Stomach smooth muscle (tissue), 2 donors: Measurements from ENCODE around the gene HTR3D.
A peak's percentile ranks its signal among the peaks of the same experiment; 100 is the strongest.
"Not testable (repeated sequence)": the region's sequence is repeated elsewhere in the genome, so short reads cannot be mapped to it uniquely, and the experiment has no call there.

Experiments used
- H3K27ac ChIP-seq: one replicate; pipeline ENCODE4 v1.7.0; 2013; ENCODE audit warnings: mild to moderate bottlenecking, low read length, inconsistent platforms
- H3K27me3 ChIP-seq, 2 donors: one replicate each; pipeline ENCODE4 v1.7.0; 2013; ENCODE audit warnings: low read length in 2 of 2; ENCODE audit not compliant: insufficient read depth in 2 of 2, control insufficient read depth in 1 of 2
- H3K36me3 ChIP-seq, 2 donors: one replicate each; pipeline ENCODE4 v1.7.0; 2013; ENCODE audit warnings: low read length in 2 of 2; ENCODE audit not compliant: control insufficient read depth in 2 of 2, insufficient read depth in 2 of 2
- H3K4me1 ChIP-seq: one replicate; pipeline ENCODE4 v1.7.0; 2013; ENCODE audit warnings: low read length; ENCODE audit not compliant: control insufficient read depth, insufficient read depth
- H3K4me3 ChIP-seq, 2 donors: one replicate each; pipeline ENCODE4 v1.7.0; 2013; ENCODE audit warnings: low read length in 2 of 2
- H3K9ac ChIP-seq, 2 donors: one replicate each; pipeline ENCODE4 v1.7.0; 2013; ENCODE audit warnings: low read length in 2 of 2, mild to moderate bottlenecking in 1 of 2
- H3K9me3 ChIP-seq, 2 donors: one replicate each; pipeline ENCODE4 v1.7.0; 2013; ENCODE audit warnings: low read length in 2 of 2; ENCODE audit not compliant: control insufficient read depth in 2 of 2
- donor health status: healthy.
- donor health status: Pancreatic carcinoma.

HTR3D gene

DNA sequence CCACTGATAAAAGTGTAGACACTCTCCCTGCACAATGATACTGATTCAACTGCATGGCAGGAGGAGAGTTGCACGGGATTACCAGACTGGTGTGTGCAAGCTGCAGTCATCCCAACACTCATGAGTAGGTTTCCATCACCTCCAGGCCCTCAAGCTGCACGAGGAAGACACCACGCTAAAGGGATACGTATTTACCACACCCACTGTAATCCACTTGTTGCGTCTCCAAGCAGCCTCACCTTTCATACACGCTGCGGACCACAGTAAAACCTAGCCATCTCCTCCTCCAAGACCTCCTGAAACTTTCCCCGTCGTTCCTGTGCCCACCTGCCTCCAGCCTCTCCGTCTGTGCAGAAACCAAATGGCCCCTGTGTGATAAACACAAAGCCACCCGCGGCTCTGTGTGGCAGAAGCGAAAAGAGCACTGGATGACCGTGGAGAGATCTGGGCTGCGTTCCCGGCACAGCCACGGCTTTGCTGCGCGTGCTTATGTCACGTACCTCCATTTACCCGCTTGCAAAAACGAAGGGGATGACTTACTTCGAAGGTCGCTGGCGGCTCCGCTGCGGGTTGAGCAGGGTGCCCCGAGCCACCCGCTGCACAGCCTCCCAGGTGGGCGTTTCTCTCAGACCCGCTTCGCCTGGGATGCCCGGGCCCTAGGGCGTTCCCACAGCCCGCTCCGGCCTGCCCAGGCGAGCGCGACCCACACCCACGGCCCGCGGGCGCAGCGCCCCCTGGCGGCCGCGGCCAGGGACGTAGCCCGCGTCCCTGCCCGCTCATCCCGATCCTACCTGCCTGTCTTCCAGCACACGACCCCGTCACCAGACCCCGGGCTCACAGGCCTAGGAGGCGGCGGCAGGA, 14.5 kb upstream of the HTR3D start:
- Histone ChIP-seq H3K36me3 (no peaks in the 10 kb centered on the region), H3K27me3 (no peaks in the 10 kb centered on the region), H3K4me1 (peaks cover 18% of the 10 kb centered on the region), H3K4me3 (peak overlapping the region; percentile 92 to 99), H3K27ac (no peak overlapping the region), H3K9me3 (no peaks in the 10 kb centered on the region), H3K9ac (peak overlapping the region; percentile 84 to 85)

DNA sequence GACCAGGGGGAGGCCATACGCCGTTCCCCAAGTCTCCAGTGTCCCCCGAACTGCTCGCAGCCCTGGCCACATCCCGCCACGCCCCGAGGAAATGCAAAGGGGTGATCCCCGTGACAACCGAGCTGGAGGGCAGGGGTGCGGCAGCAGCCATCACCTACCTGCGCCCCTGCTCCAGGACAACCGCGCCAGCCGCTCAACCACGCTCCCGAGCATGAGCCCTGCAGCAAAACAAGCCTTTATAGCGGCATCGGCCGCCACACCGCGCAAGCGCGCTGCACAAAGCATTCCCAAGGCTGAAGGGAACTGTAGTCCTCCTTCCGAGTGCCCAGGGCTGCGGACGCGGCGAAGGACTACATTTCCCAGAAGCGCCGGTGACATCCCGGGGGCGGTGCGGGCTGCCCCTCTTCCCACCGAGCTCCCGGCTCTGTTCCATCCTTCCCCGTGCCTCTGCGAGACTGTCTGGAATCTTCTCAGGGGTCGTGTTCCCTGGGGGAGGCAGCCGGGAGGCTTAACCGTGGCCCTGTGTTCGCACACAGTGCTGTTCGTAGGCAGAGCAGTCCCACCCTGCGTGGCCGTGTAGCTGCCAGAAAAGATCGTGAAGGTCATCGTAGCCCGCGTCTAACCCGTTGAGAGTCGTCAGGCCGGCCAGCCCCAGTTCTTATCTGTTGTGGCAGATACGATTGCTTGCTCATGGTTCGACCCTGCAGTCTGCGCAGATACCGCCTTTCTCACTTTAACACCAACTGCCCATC, 13.7 kb upstream of the HTR3D start, which contains the start of gene ABCC5:
Gene ABCC5 (minus strand): TSS at position 213 of the 752 bp plus-strand sequence. CDS start 3,492 bp downstream, outside the sequence.
- H3K4me1 ChIP-seq = peaks cover 18% of the 10 kb centered on the region
- no peaks in the 10 kb centered on the region for H3K36me3 ChIP-seq
- peak within 1 kb of the TSS; percentile 84 to 85 for H3K9ac ChIP-seq
- peak within 1 kb of the TSS; percentile 92 to 99 for H3K4me3 ChIP-seq
- H3K9me3 ChIP-seq = no peaks in the 10 kb centered on the region
- no peaks in the 10 kb centered on the region for H3K27me3 ChIP-seq
- H3K27ac ChIP-seq = peak within 1 kb of the TSS; percentile 55

DNA sequence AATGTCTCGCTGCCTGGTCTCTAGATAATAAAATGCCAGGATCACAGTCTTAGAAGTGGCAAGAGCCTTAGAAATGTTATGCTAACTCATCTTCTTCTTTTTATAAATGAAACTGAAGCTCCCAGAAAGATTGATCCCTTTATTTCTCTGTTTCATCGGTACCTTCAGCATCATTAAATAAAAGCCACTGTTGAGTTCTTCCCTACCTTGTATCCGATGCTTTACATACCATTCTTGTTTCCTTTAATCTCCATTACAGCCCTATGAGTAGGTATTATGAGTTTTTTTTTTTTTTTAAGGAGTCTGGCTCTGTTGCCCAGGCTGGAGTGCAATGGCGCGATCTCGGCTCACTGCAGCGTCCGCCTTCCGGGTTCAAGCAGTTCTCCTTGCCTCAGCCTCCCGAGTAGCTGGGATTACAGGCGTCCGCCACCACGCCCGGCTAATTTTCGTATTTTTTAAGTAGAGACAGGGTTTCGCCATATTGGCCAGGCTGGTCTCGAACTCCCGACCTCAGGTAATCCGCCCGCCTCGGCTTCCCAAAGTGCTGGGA, 13.0 kb upstream of the HTR3D start:
- Histone ChIP-seq H3K4me3 (peak overlapping the region; percentile 92 to 99), H3K4me1 (peaks cover 18% of the 10 kb centered on the region), H3K9ac (peak overlapping the region; percentile 84 to 85), H3K9me3 (no peaks in the 10 kb centered on the region), H3K27me3 (no peaks in the 10 kb centered on the region), H3K36me3 (no peaks in the 10 kb centered on the region), H3K27ac (peak overlapping the region; percentile 55)

DNA sequence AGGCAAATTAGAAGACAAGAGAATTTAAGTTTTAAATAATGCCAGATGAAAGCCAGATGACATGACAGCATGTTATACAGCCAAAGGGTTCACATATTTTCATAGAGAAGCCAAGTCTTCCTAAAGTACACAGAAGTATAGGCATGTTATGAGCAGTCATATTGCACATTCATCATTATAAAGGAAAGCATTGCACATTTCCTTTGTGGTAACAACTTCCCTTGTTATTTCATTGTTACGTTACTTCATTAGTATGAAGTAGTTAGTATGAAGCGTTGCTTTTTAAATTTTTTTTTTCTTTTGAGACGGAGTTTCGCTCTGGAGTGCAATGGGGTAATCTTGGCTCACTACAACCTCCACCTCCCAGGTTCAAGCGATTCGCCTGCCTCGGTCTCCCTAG, 9.2 kb upstream of the HTR3D start:
- H3K4me1 ChIP-seq = peaks cover 4% of the 10 kb centered on the region
- H3K9me3 ChIP-seq = no peaks in the 10 kb centered on the region
- no peaks in the 10 kb centered on the region for H3K27me3 ChIP-seq
- H3K4me3 ChIP-seq = no peak overlapping the region
- H3K36me3 ChIP-seq = no peaks in the 10 kb centered on the region
- no peak overlapping the region for H3K27ac ChIP-seq
- no peak overlapping the region for H3K9ac ChIP-seq

DNA sequence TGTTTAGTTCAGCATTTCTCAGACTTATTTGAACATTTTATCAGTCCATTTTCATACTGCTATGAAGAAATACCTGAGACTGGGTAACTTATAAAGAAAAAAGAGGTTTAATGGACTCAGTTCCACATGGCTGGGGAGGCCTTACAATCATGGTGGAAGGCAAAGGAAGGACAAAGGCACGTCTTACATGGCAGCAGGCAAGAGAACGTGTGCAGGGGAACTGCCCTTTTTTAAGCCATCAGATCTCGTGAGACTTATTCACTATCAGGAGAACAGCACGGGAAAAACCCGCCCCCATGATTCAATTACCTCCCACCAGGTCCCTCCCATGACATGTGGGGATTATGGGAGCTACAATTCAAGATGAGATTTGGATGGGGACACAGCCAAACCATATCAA, 6.3 kb upstream of the HTR3D start:
- not testable (repeated sequence) for H3K36me3 ChIP-seq, H3K27ac ChIP-seq, H3K4me3 ChIP-seq, H3K9ac ChIP-seq, H3K27me3 ChIP-seq, H3K9me3 ChIP-seq, H3K4me1 ChIP-seq

DNA sequence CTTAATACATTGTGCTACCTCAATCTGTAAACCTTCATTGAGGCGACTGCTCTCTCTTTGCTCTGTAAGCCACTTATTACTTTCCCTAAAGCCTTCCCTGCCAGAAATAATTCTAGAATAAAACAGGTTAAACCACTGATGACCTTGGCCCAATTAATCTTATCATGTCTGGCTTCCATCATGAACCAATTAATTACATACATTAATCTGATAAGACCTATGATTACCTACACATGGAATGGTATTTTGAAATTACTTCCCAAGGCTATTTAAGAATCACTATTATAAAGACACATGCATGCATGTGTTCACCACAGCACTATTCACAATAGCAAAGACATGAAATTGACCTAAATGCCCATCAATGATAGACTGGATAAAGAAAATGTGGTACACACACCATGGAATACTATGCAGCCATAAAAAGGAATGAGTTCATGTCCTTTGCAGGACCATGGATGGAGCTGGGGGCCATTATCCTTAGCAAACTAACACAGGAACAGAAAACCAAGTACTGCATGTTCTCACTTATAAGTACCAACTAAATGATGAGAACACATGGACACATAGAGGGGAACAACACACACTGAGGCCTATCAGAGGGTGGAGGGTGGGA, 3.2 kb upstream of the HTR3D start:
- not testable (repeated sequence) for H3K9ac ChIP-seq, H3K9me3 ChIP-seq, H3K27ac ChIP-seq, H3K36me3 ChIP-seq, H3K4me1 ChIP-seq, H3K27me3 ChIP-seq, H3K4me3 ChIP-seq

DNA sequence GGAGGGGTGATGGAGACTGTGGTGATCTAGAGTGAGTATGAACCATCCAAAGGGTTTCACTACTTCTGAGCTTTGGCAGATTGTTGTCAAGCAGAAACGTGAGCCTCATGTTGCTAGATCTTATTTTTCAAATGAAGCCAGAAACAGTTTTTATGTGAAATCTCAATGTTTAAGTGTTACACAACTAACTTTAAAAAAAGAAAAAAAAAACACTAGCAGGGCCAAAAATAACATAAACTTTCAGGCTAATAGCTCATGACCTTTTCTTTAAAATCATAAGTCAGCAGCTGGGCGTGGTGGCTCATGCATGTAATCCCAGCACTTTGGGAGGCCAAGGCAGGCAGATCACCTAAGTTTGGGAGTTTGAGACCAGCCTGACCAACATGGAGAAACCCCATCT, 2.1 kb upstream of the HTR3D start:
- Histone ChIP-seq H3K4me1 (no peaks in the 10 kb centered on the region), H3K9me3 (no peaks in the 10 kb centered on the region), H3K9ac (no peak overlapping the region), H3K27me3 (no peaks in the 10 kb centered on the region), H3K4me3 (no peak overlapping the region), H3K27ac (no peak overlapping the region), H3K36me3 (no peaks in the 10 kb centered on the region)

DNA sequence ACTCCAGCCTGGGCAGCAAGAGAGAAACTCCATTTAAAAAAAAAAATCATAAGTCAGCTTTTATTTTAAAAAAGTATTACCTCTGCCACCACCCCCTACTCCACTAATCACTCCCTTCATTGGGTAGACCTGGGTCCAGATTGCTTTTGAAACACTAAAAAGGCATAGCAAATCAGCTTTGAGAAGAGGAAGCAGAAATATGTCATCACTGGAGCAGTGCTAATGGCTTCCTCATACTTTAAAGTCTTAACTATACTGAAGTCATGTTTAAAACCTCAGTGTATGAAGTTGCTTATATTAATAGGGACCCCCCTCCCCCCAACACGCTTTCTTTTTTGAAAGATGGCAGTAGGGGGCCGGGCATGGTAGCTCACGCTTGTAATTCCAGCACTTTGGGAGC, 1.0 kb upstream of the HTR3D start:
- no peak overlapping the region for H3K4me3 ChIP-seq
- no peaks in the 10 kb centered on the region for H3K27me3 ChIP-seq
- H3K27ac ChIP-seq = no peak overlapping the region
- H3K9ac ChIP-seq = no peak overlapping the region
- no peaks in the 10 kb centered on the region for H3K9me3 ChIP-seq
- no peaks in the 10 kb centered on the region for H3K36me3 ChIP-seq
- no peaks in the 10 kb centered on the region for H3K4me1 ChIP-seq

DNA sequence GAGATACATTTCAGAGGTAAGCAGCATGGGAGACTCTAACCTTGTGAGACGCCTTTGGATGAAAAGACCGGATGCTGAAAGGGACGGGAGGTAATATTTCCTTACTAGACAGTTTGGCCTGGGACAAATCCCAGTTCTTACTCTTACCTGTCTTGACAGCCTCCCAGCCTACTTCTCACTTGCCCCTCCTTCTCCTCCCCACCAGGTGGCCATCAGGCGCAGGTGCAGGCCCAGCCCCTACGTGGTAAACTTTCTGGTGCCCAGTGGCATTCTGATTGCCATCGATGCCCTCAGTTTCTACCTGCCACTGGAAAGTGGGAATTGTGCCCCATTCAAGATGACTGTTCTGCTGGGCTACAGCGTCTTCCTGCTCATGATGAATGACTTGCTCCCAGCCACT, 6.3 kb downstream of the HTR3D start:
- no peaks in the 10 kb centered on the region for H3K27me3 ChIP-seq
- H3K27ac ChIP-seq = no peak overlapping the region
- H3K9ac ChIP-seq = no peak overlapping the region
- no peak overlapping the region for H3K4me3 ChIP-seq
- no peaks in the 10 kb centered on the region for H3K36me3 ChIP-seq
- H3K4me1 ChIP-seq = no peaks in the 10 kb centered on the region
- no peaks in the 10 kb centered on the region for H3K9me3 ChIP-seq

DNA sequence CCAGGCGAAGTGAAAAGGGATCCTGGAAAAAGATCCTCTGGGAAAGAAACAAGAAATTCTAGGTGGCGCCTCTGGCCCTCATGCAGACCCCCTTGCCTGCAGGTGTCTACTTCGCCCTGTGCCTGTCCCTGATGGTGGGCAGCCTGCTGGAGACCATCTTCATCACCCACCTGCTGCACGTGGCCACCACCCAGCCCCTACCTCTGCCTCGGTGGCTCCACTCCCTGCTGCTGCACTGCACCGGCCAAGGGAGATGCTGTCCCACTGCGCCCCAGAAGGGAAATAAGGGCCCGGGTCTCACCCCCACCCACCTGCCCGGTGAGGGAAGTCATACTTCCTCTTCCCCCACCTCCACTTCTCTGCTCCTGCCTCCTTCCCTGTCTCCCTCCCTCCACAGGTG, 6.8 kb downstream of the HTR3D start:
- not testable (repeated sequence) for H3K36me3 ChIP-seq, H3K4me3 ChIP-seq, H3K9ac ChIP-seq, H3K4me1 ChIP-seq, H3K9me3 ChIP-seq, H3K27ac ChIP-seq, H3K27me3 ChIP-seq
